GM12878 (cell line): ENCODE measurements around the gene NMNAT1. TPM values are rescaled to one million over a fixed set of nuclear protein-coding genes. Genes with fewer than 3 reads are reported as not detected.

Source experiments
- ATAC-seq: fragments of 200-7000 bp; cut with Tn5 transposase; 3 replicates; pipeline ENCODE4 v1.9.1; 2020; ENCODE audit warnings: mild to moderate bottlenecking, moderate library complexity
- BruUV-seq: library from RNA; stranded (reverse); fragments of 400-500 nt; replicated peaks from 2 replicates; lab custom pipeline; 2021; lab: Mats Ljungman, UMichigan
- CTCF ChIA-PET: fragments of 300-600 bp; sonication (Branson Sonifier 250); formaldehyde crosslinking; extraction: SDS; loops from one replicate; lab custom pipeline; 2021; ENCODE audit warnings: inconsistent platforms; lab: Yijun Ruan, JAX
- POLR2A ChIA-PET: fragments of 350-600 bp; formaldehyde crosslinking; extraction: SDS; loops from one replicate; lab custom pipeline; 2021; ENCODE audit warnings: inconsistent platforms; lab: Charles Lee
- RAD21 ChIA-PET: fragments of 300-600 bp; sonication (Branson Sonifier 250); formaldehyde crosslinking; loops from one replicate; lab custom pipeline; 2023; ENCODE audit warnings: antibody characterized with exemption; ENCODE audit not compliant: unreplicated experiment; lab: Charles Lee
- SMC1A ChIA-PET: fragments of 300-600 bp; sonication (Branson Sonifier 250); formaldehyde crosslinking; loops from one replicate; lab custom pipeline; 2023; ENCODE audit not compliant: unreplicated experiment, uncharacterized antibody; lab: Charles Lee
- DNase-seq: peaks from one replicate; pipeline ENCODE4 v3.0.0-alpha.2; 2011; ENCODE audit warnings: low read depth, low spot score
- FAIRE-seq: peaks from 3 replicates; lab custom pipeline; 2011; peaks lifted over from hg19 to GRCh38; lab: Jason Lieb, UNC
- H2AFZ ChIP-seq: 2 replicates; pipeline ENCODE4 v1.6.0; 2011; ENCODE audit warnings: low read depth, low read length, control low read depth; ENCODE audit not compliant: control insufficient read depth
- H3K27ac ChIP-seq: 2 replicates; pipeline ENCODE4 v1.5.1; 2011; ENCODE audit warnings: control low read depth; ENCODE audit not compliant: control insufficient read depth, insufficient read depth
- H3K27me3 ChIP-seq, 2 experiments: replicated peaks in 1 of 2; 2 replicates each; pipeline versions ENCODE4 v1.6.0 to v1.6.1; 2011; ENCODE audit warnings: low read length in 1 of 2; ENCODE audit not compliant: control insufficient read depth in 2 of 2, insufficient read depth in 2 of 2
- H3K36me3 ChIP-seq, 2 experiments: 2 replicates each; pipeline ENCODE4 v1.5.1; 2011; ENCODE audit warnings: low read length in 1 of 2; ENCODE audit not compliant: control insufficient read depth in 2 of 2, insufficient read depth in 2 of 2
- H3K4me1 ChIP-seq: 2 replicates; pipeline ENCODE4 v1.6.1; 2011; ENCODE audit warnings: mild to moderate bottlenecking, low read length, moderate library complexity, mixed read lengths; ENCODE audit not compliant: control insufficient read depth, insufficient read depth
- H3K4me2 ChIP-seq: 2 replicates; pipeline ENCODE4 v1.6.0; 2011; ENCODE audit warnings: control low read depth; ENCODE audit not compliant: control insufficient read depth, insufficient read depth
- H3K4me3 ChIP-seq: fragments of 200-600 bp; sonication (generic); 2 replicates; pipeline ENCODE4 v1.5.1; 2016
- H3K79me2 ChIP-seq: 2 replicates; pipeline ENCODE4 v1.6.0; 2011; ENCODE audit warnings: low read length; ENCODE audit not compliant: control insufficient read depth, insufficient read depth
- H3K9ac ChIP-seq: 2 replicates; pipeline ENCODE4 v1.8.0; 2011; ENCODE audit warnings: low read length, control low read depth, mixed read lengths; ENCODE audit not compliant: control insufficient read depth, insufficient read depth
- H3K9me3 ChIP-seq: replicated peaks from 3 replicates; pipeline ENCODE4 v1.5.1; 2011; ENCODE audit warnings: mild to moderate bottlenecking, low read length; ENCODE audit not compliant: control insufficient read depth, insufficient read depth
- H4K20me1 ChIP-seq: 2 replicates; pipeline ENCODE4 v1.6.0; 2011; ENCODE audit not compliant: control insufficient read depth, insufficient read depth
- ATF7 ChIP-seq: fragments of 450-650 bp; IDR thresholded peaks from 2 replicates; pipeline ENCODE4 v1.6.1; 2016; ENCODE audit warnings: low read depth, mild to moderate bottlenecking
- CBFB ChIP-seq: IDR thresholded peaks from 2 replicates; pipeline ENCODE4 v1.6.1; 2016; ENCODE audit warnings: antibody characterized with exemption, low read depth
- CEBPB ChIP-seq, 2 experiments: fragments of 150-350 bp in 1 of 2; IDR thresholded peaks; 2 replicates each; pipeline ENCODE4 v1.6.1; 2012 to 2014; ENCODE audit warnings: low read depth in 2 of 2, low read length in 2 of 2, borderline replicate concordance in 1 of 2, inconsistent platforms in 1 of 2
- ETV6 ChIP-seq, 2 experiments: fragments of 450-650 bp in 1 of 2; IDR thresholded peaks in 1 of 2; conservative IDR thresholded peaks in 1 of 2; 2 replicates each; pipeline ENCODE4 v1.6.1; 2014; ENCODE audit warnings: antibody characterized with exemption in 1 of 2, borderline replicate concordance in 1 of 2, low read depth in 1 of 2, mild to moderate bottlenecking in 1 of 2, moderate library complexity in 1 of 2
- JUND ChIP-seq: IDR thresholded peaks from 2 replicates; pipeline ENCODE4 v1.6.1; 2012; ENCODE audit warnings: low read depth, mild to moderate bottlenecking, low read length, improper control_type of control experiment, moderate library complexity
- MAX ChIP-seq: IDR thresholded peaks from 2 replicates; pipeline ENCODE4 v1.6.1; 2012; ENCODE audit warnings: low read depth, low read length, improper control_type of control experiment
- PAX5 ChIP-seq: IDR thresholded peaks from 2 replicates; pipeline ENCODE4 v1.6.1; 2011; ENCODE audit warnings: low read depth, low read length, borderline replicate concordance
- ZNF592 ChIP-seq: fragments of 450-650 bp; IDR thresholded peaks from 2 replicates; pipeline ENCODE4 v1.6.1; 2017; ENCODE audit warnings: mild to moderate bottlenecking, moderate library complexity
- WGBS: methylation state at CpG from one replicate; pipeline ENCODE4 v1.1.6; 2016; ENCODE audit warnings: low lambda C conversion rate; ENCODE audit not compliant: insufficient replicate concordance, insufficient coverage; ENCODE audit errors: missing lambda C conversion rate; 5-methylcytosine and 5-hydroxymethylcytosine counted together
- in situ Hi-C: fragments of 300-500 bp; cut with MboI; formaldehyde crosslinking; loops from 9 replicates; pipeline ENCODE4 v1.14.3; 2018; ENCODE audit warnings: mixed read lengths
- intact Hi-C: fragments of 100-400 bp; cut with micrococcal nuclease; formaldehyde crosslinking; loops from one replicate; pipeline ENCODE4 v1.14.2; 2022; ENCODE audit not compliant: unreplicated experiment
- polyA plus RNA-seq, 11 experiments: library from polyadenylated mRNA; depleted of rRNA in 4 of 11; unstranded in 6 of 11; stranded (reverse) in 5 of 11; fragments of >200 nt; fragmentation: Nextera tagmentation in 4 of 11; fragmentation: Illumina TruSeq in 1 of 11; extraction: Ambion mirVana in 4 of 11; extraction: Trizol in 1 of 11; gene quantifications; 1 replicate in 1 of 11; 2 replicates in 10 of 11; pipeline versions ENCODE4 v1.2.1 to v1.2.3, GENCODE V29; 2011 to 2016; ENCODE audit warnings: inconsistent platforms in 2 of 11, missing spikeins in 2 of 11, low read depth in 1 of 11
- total RNA-seq, 4 experiments: library from RNA; depleted of rRNA in 3 of 4; stranded (reverse); fragments of >200 nt in 3 of 4; fragmentation: Illumina TruSeq in 1 of 4; extraction: Trizol in 1 of 4; gene quantifications; 2 replicates each; pipeline versions ENCODE4 v1.2.1 to v1.2.3, GENCODE V29; 2013 to 2021

The NMNAT1 gene
- total and polyA plus RNA-seq, 10 of the 15 experiments (the other 5 are each of a cell fraction or from before 2014, with no cell fraction given), result 7.2 to 16.7 (median 11.7) TPM

DNA sequence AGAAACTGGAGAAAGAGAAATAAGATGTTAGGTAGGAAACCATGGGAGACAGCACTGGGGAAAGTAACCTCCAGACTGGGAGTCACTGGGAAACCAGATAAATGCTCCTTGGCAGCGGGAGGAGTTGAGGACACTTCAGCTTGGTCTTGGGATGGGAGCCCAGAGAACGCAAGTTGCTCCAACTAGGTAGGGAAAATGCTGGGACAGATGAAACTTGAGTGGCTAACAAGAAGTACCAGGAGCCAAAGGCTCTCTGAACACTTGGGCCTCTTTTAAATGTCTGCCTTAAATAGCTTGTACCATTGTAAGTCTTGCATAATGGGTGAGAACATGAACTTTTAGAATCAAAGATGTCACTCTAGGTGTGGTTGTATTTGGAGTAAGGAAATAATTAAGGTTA, 3.0 kb downstream of the NMNAT1 start:
- no peaks in the 10 kb centered on the region for H3K9me3 ChIP-seq
- H2AFZ ChIP-seq, result no peak overlapping the region
- POLR2A ChIA-PET, result no interaction called here
- H3K4me2 ChIP-seq, result no peak overlapping the region
- no peak overlapping the region for H3K4me3 ChIP-seq
- WGBS, result 100% methylated on average over 2 of the region's 2 CpGs
- no TSS peak for BruUV-seq
- SMC1A ChIA-PET, result no interaction called here
- peaks cover 18% of the 10 kb centered on the region for H3K4me1 ChIP-seq
- no peaks in the 10 kb centered on the region for H4K20me1 ChIP-seq
- RAD21 ChIA-PET, result no interaction called here
- in situ Hi-C loops, result no loop called here
- H3K36me3 ChIP-seq, result no peaks in the 10 kb centered on the region; a peak in 1 of 4 replicates
- intact Hi-C loops, result no loop called here
- FAIRE-seq (no peak), DNase-seq (no peak), ATAC-seq (no peak)
- H3K79me2 ChIP-seq, result peaks cover 19% of the 10 kb centered on the region
- no peak overlapping the region for H3K27ac ChIP-seq
- CTCF ChIA-PET, result interaction anchor here (0.8 kb wide), 1 partner anchor 549 kb away, joined by 3 read pairs; no protein-coding TSS in a partner anchor
- no peak overlapping the region for H3K9ac ChIP-seq
- TF ChIP-seq ZNF592, result no peak
- TF ChIP-seq CEBPB (IDR thresholded peaks at IDR 0.05; ENCODE audit: borderline replicate concordance in 1 of 2, low read depth in 2 of 2, low read length in 2 of 2), result no peak
- no peak for TF ChIP-seq JUND
- TF ChIP-seq CBFB, result no peak
- no peak for TF ChIP-seq PAX5
- no peak for TF ChIP-seq ETV6 (conservative IDR thresholded peaks at IDR 0.05 in 1 of 2, IDR thresholded peaks at IDR 0.05 in 1 of 2; ENCODE audit: borderline replicate concordance in 1 of 2, low read depth in 1 of 2)
- no peak for TF ChIP-seq ATF7
- TF ChIP-seq MAX, result no peak
- no peaks in the 10 kb centered on the region for H3K27me3 ChIP-seq
